ENCODE results near the gene DGCR8.

Gene DGCR8

DNA sequence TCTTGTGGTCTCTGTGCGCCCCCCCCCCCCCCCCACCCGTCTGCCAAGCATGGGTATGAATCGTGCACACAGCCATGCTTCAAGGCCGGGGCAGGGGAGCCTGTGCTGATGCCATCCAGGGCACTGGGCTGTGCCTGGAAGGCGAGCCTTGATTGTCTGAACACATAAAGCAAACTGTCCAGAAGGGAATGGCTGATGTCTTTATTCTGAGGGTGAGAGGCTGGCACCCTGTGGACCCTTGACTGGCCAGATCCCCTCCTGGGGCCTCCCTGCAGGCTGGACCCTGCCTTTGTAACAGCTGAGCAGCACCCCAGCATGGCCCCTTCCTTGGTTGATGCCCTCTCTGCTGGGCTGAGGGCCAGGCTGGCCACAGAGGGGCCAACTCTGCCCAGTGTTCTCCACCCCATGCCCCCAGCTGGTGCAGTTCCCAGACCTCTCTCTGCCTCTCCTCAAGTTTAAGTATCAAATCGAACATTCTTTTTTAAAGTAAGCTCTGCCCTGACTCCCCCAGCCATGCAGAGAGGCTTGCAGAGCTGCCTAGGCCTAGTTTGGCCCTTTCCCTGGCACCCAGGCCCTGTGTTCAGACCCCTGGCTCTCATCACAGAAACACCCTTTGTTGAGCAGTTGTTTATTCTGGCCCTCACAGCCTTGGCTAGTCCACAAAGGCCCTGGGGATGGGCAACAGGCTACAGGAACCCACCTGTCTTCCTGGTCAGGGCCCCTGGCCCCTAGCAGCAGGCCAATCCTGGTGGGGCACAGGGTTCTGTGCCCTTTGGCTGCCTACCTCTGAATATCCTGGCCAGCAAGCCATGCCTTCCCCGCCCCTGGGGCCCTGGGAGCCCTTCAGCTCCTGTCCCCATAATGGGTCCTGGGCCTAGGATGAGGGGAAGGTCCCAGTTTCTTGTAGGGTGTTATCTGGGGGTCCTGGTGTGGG lies 31.9 kb downstream of the DGCR8 start:
- H3K79me2 ChIP-seq (ENCODE audit: control insufficient read depth, insufficient read depth, low read length), result peaks cover 14% of the 10 kb centered on the region
- H3K36me3 ChIP-seq (ENCODE audit: control insufficient read depth, insufficient read depth, low read length), result peaks cover 28% of the 10 kb centered on the region
- H3K4me1 ChIP-seq (ENCODE audit: control insufficient read depth, low read depth, low read length), result no peaks in the 10 kb centered on the region
- H3K27ac ChIP-seq (ENCODE audit: low read depth, low read length), result no peak overlapping the region
- H4K8ac ChIP-seq (ENCODE audit: low read depth, low read length), result no peak overlapping the region
- H3K27me3 ChIP-seq (ENCODE audit: insufficient read depth, low read length, poor library complexity), result no peaks in the 10 kb centered on the region
- no peak overlapping the region for H2BK15ac ChIP-seq (replicated peaks; ENCODE audit: low read depth)
- H3K4me2 ChIP-seq (ENCODE audit: low read length), result no peak overlapping the region
- no peak overlapping the region for H3K23ac ChIP-seq (ENCODE audit: low read length)
- no peak overlapping the region for H3K4me3 ChIP-seq (ENCODE audit: low read length)
- H2AK5ac ChIP-seq (ENCODE audit: low read length), result no peak overlapping the region
- H3K9ac ChIP-seq (ENCODE audit: low read length), result no peak overlapping the region
- no peak overlapping the region for H3K18ac ChIP-seq (ENCODE audit: low read length)
- WGBS (ENCODE audit: extremely low coverage, insufficient coverage, low lambda C conversion rate), result no CpG with 5 or more reads among the region's 7 CpGs
- H3K4ac ChIP-seq (ENCODE audit: low read depth, low read length), result no peak overlapping the region
- peaks cover 11% of the 10 kb centered on the region for H3K79me1 ChIP-seq (ENCODE audit: low read length)
- no peak for DNase-seq
- H3K56ac ChIP-seq (ENCODE audit: low read length), result no peak overlapping the region
- no peak overlapping the region for H4K5ac ChIP-seq (ENCODE audit: low read length)
- no peak overlapping the region for H2BK5ac ChIP-seq (ENCODE audit: low read length)
- no peak overlapping the region for H2BK120ac ChIP-seq (ENCODE audit: low read depth, low read length)

- no peak overlapping the region for H3K56ac ChIP-seq (ENCODE audit: low read length)
- no CpG with 5 or more reads among the region's 26 CpGs for WGBS (ENCODE audit: extremely low coverage, insufficient coverage, low lambda C conversion rate)
- H3K79me1 ChIP-seq (ENCODE audit: low read length), result peaks cover 11% of the 10 kb centered on the region
- no peak overlapping the region for H4K8ac ChIP-seq (ENCODE audit: low read depth, low read length)
- H2AK5ac ChIP-seq (ENCODE audit: low read length), result no peak overlapping the region
- no peak overlapping the region for H2BK5ac ChIP-seq (ENCODE audit: low read length)
- no peaks in the 10 kb centered on the region for H3K27me3 ChIP-seq (ENCODE audit: insufficient read depth, low read length, poor library complexity)
- H3K27ac ChIP-seq (ENCODE audit: low read depth, low read length), result no peak overlapping the region
- no peaks in the 10 kb centered on the region for H3K4me1 ChIP-seq (ENCODE audit: control insufficient read depth, low read depth, low read length)
- no peak overlapping the region for H2BK120ac ChIP-seq (ENCODE audit: low read depth, low read length)
- no peak overlapping the region for H3K4me3 ChIP-seq (ENCODE audit: low read length)
- no peak overlapping the region for H3K23ac ChIP-seq (ENCODE audit: low read length)
- no peak overlapping the region for H4K5ac ChIP-seq (ENCODE audit: low read length)
- H3K4ac ChIP-seq (ENCODE audit: low read depth, low read length), result no peak overlapping the region
- H3K18ac ChIP-seq (ENCODE audit: low read length), result no peak overlapping the region
- no peak for DNase-seq
- no peak overlapping the region for H3K9ac ChIP-seq (ENCODE audit: low read length)
- peaks cover 24% of the 10 kb centered on the region for H3K36me3 ChIP-seq (ENCODE audit: control insufficient read depth, insufficient read depth, low read length)
- H3K4me2 ChIP-seq (ENCODE audit: low read length), result no peak overlapping the region
- H2BK15ac ChIP-seq (replicated peaks; ENCODE audit: low read depth), result no peak overlapping the region
- H3K79me2 ChIP-seq (ENCODE audit: control insufficient read depth, insufficient read depth, low read length), result peaks cover 17% of the 10 kb centered on the region
Measured at GRCh38 chr22:20112623-20113511, 32.8 kb downstream of the DGCR8 start.

GRCh38 chr22:20113551-20114310 lies 33.7 kb downstream of the DGCR8 start:
- H3K9ac ChIP-seq (ENCODE audit: low read length), result no peak overlapping the region
- DNase-seq, result no peak
- no peak overlapping the region for H2BK15ac ChIP-seq (replicated peaks; ENCODE audit: low read depth)
- no peak overlapping the region for H2BK5ac ChIP-seq (ENCODE audit: low read length)
- no peak overlapping the region for H4K8ac ChIP-seq (ENCODE audit: low read depth, low read length)
- no peak overlapping the region for H3K4me3 ChIP-seq (ENCODE audit: low read length)
- H3K27me3 ChIP-seq (ENCODE audit: insufficient read depth, low read length, poor library complexity), result no peaks in the 10 kb centered on the region
- no peak overlapping the region for H3K4ac ChIP-seq (ENCODE audit: low read depth, low read length)
- H3K27ac ChIP-seq (ENCODE audit: low read depth, low read length), result no peak overlapping the region
- no peak overlapping the region for H3K56ac ChIP-seq (ENCODE audit: low read length)
- H4K5ac ChIP-seq (ENCODE audit: low read length), result no peak overlapping the region
- no peak overlapping the region for H3K23ac ChIP-seq (ENCODE audit: low read length)
- H2AK5ac ChIP-seq (ENCODE audit: low read length), result no peak overlapping the region
- H3K4me1 ChIP-seq (ENCODE audit: control insufficient read depth, low read depth, low read length), result peaks cover 1% of the 10 kb centered on the region
- H3K79me1 ChIP-seq (ENCODE audit: low read length), result peaks cover 11% of the 10 kb centered on the region
- H3K18ac ChIP-seq (ENCODE audit: low read length), result no peak overlapping the region
- peaks cover 24% of the 10 kb centered on the region for H3K36me3 ChIP-seq (ENCODE audit: control insufficient read depth, insufficient read depth, low read length)
- WGBS (ENCODE audit: extremely low coverage, insufficient coverage, low lambda C conversion rate), result no CpG with 5 or more reads among the region's 19 CpGs
- H2BK120ac ChIP-seq (ENCODE audit: low read depth, low read length), result no peak overlapping the region
- H3K79me2 ChIP-seq (ENCODE audit: control insufficient read depth, insufficient read depth, low read length), result peaks cover 26% of the 10 kb centered on the region
- no peak overlapping the region for H3K4me2 ChIP-seq (ENCODE audit: low read length)

- Histone ChIP-seq H3K27me3 (ENCODE audit: insufficient read depth, low read length, poor library complexity) (no peaks in the 10 kb centered on the region), H2BK5ac (ENCODE audit: low read length) (no peak overlapping the region), H2AK5ac (ENCODE audit: low read length) (no peak overlapping the region), H3K27ac (ENCODE audit: low read depth, low read length) (no peak overlapping the region), H3K56ac (ENCODE audit: low read length) (no peak overlapping the region), H3K4me2 (ENCODE audit: low read length) (no peak overlapping the region), H3K4me3 (ENCODE audit: low read length) (no peak overlapping the region), H3K18ac (ENCODE audit: low read length) (no peak overlapping the region), H3K4me1 (ENCODE audit: control insufficient read depth, low read depth, low read length) (peaks cover 2% of the 10 kb centered on the region), H3K9ac (ENCODE audit: low read length) (no peak overlapping the region), H2BK15ac (replicated peaks; ENCODE audit: low read depth) (no peak overlapping the region), H3K79me1 (ENCODE audit: low read length) (peaks cover 13% of the 10 kb centered on the region), H2BK120ac (ENCODE audit: low read depth, low read length) (no peak overlapping the region), H3K4ac (ENCODE audit: low read depth, low read length) (no peak overlapping the region), H3K23ac (ENCODE audit: low read length) (no peak overlapping the region), H4K5ac (ENCODE audit: low read length) (no peak overlapping the region), H3K79me2 (ENCODE audit: control insufficient read depth, insufficient read depth, low read length) (peaks cover 36% of the 10 kb centered on the region), H3K36me3 (ENCODE audit: control insufficient read depth, insufficient read depth, low read length) (peaks cover 25% of the 10 kb centered on the region), H4K8ac (ENCODE audit: low read depth, low read length) (no peak overlapping the region)
- WGBS (ENCODE audit: extremely low coverage, insufficient coverage, low lambda C conversion rate), result no CpG with 5 or more reads among the region's 36 CpGs
- DNase-seq, result no peak
Measured at GRCh38 chr22:20114506-20115475, 34.8 kb downstream of the DGCR8 start.

Data from mesendoderm (in vitro differentiated cells).